Measurements from ENCODE around the gene SYCP2.

GRCh38 chr20:59933849-59934585 is 580 bp upstream of the SYCP2 start:
- TF ChIP-seq GATA3 (IDR thresholded peaks at IDR 0.05; ENCODE audit: low read depth, low read length) (no peak), GATA2 (IDR thresholded peaks at IDR 0.05; ENCODE audit: low read depth, low read length) (no peak)
